Measurements from ENCODE around the gene CHAF1A.

Gene CHAF1A

DNA sequence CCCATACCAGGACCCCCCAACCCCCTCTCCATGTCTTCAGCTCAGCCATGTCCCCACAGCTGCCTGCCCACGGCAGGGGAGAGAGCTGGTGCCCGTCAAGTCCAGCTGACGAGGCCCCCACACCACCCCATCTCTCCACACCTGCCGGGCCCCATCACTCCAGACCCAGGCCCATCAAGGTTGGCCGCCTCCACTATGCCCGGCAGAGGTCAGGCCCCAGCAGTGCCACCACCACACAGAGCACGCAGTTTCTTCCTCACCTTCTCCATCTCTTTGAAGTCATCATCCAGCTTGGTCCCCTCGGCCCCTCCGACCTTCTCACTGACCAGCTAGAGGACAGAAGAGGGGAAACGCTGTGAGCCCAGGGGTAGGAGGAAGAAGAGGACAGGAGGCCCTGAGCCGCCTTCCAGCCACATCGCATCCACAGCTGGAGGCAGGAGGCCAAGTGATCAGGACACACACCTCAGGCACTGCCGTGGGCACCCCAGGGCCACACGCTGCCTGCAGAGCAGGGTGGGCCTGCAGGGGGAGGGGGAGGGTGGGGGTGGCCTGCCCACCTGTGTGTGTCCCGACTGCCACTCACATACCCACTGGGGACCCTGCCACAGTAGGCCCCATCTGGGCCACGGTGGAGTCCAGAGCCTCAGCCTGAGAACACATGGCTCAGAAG is 35.6 kb upstream of the CHAF1A start:
- no peak for DNase-seq

DNA sequence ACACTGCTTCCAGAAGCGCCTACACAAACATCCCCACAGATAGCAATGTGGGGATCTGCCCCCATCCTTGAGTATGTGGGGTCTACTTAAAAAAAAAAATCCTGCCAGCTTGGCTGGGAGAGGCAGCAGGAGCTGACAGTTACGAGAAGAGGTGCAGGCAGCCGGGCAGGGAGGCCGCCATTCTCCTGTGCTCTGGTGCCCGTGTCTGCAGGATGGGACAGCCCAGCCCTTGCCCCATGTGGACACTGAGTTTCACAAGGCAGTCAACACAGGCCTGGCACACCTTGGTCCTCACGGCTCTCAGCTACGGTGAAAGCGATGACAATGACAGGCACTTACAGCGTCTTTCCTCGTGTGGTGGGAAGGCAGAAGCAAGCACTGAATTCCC is 35.1 kb upstream of the CHAF1A start:
- no peak for DNase-seq

DNA sequence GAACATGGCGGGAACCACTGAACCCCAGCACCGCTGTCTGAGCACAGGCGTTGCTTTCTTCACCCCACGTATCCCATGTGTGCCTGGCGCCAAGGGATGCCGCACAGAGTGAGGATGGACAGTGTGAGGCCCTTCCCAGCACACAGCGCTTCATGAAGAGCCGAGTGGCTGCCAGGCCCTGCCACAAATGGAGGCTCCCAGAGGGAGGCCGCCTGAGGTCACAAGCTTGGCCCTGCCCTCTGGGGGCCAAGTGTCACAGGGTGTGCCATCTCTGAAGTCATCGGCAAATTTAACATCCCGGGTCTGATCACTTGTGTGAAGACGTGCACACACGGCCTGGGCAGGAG is 34.7 kb upstream of the CHAF1A start:
- no peak for DNase-seq

DNA sequence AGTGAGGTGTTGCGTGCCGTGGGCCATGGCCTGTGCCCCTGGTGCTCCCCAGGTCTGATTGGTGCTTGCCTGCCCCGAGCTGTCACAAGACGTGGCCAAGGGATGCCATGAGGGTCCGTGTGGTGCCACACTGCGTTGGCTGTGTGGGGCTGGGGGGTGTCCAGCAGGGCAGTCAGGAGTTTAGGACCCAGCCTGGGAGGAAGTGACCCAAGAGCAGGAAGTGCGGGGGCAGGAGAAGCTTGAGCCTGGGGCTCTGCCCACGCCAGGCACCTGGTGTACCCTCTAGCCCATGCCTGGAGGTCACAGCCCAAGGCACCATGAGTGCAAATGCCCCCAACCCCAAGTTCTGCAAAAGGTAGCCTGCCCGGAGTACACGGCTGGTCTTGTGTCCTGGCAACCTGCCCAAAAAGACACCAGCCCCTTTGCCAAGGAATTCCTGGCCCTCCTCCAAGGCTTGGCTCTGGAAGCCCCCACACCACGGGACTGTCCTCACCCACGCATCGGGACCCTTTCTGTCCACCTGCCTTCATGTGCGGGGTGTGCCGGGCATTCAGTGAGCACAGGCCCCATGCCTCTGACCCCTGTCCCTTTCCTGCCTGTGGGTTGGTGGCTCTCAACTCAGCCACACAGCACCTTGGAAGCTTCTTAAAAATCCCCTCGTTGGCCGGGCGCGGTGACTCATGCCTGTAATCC is 34.2 kb upstream of the CHAF1A start:
- peak; percentile 22 for DNase-seq

DNA sequence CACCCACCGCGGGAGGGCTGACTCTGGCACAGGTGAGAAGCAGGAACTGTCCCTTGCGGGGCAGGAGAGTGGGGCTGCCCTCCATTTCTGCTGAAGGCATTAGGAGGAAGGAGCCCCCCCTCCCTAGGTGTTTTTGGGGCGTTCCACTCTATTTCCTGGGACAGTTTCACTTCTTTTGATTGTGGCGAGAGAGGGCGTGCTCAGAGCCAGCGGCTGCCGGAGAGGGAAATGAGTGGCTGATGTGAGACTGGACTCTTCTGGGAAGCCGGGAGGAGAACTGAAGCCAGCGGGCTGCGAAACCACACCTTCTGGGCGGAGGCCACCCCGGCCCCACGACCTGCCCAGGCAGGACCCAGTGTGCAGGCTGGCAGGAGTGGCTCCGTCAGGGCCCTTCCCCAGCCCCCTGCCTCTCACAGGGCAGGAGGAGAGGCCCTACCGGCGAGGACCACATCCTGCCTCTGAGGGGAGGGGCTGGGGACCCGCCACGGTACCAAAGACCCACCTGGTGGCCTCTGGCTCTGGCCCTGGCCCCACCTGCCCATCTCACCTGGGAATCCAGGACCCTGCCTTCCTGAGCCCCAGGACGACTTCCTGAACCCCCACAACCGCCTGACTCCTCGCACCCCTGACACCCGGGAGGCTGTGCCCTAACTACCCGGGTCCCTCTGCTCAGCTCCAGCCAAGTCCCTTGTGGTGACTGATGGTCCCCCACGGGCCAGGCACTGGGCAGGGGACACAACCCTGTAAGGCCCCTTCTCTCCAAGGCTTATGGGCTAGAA is 33.1 kb upstream of the CHAF1A start:
- DNase-seq: peak; percentile 24

DNA sequence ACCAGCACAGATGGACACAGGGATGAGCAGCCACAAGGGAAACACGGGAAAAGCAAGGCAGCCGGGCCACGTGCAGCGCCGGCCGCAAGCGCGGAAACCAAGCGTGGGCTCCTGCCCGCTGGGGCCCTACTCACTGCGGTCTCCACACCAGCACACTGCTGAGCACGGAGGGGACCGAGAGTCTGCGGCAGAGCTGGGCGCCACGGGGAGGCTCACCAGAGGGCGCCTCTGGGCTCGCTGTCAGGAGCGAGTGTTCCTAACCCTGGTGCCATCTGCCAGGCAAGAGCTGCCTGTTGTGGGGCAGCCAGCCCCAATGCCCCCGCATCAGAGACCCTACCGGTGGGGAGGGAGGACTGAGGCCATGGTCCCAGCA is 32.6 kb upstream of the CHAF1A start:
- no peak for DNase-seq

DNA sequence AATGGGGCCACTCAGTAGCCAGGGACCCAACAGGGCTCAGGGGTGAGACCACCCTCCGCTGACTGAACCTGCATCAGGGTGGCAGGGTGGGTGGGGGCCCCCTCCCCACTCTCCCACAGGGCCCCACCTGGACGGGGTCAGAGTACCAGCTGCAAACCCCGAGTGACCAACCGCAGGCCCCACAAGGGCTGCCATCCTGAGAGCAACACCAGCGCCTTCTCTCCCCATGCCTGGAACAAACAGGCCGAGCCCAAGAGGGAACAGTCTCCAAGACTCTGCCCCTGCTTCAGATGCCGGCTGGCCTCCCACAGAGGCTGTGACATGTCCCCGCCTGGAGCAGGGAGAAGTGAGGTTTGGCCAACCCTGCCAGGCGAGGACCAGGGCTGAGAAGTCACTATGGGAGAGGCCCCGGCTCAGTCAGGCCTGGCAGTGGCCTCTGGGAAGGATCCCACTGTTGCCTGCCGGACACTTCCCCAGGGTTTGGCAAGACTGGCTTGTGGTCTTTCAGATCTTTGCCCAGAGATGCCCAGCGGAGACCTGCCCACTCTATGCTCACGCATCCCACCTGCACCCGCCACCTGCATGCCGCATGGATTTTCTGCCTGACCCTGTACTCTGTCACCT is 31.9 kb upstream of the CHAF1A start:
- no peak for DNase-seq

DNA sequence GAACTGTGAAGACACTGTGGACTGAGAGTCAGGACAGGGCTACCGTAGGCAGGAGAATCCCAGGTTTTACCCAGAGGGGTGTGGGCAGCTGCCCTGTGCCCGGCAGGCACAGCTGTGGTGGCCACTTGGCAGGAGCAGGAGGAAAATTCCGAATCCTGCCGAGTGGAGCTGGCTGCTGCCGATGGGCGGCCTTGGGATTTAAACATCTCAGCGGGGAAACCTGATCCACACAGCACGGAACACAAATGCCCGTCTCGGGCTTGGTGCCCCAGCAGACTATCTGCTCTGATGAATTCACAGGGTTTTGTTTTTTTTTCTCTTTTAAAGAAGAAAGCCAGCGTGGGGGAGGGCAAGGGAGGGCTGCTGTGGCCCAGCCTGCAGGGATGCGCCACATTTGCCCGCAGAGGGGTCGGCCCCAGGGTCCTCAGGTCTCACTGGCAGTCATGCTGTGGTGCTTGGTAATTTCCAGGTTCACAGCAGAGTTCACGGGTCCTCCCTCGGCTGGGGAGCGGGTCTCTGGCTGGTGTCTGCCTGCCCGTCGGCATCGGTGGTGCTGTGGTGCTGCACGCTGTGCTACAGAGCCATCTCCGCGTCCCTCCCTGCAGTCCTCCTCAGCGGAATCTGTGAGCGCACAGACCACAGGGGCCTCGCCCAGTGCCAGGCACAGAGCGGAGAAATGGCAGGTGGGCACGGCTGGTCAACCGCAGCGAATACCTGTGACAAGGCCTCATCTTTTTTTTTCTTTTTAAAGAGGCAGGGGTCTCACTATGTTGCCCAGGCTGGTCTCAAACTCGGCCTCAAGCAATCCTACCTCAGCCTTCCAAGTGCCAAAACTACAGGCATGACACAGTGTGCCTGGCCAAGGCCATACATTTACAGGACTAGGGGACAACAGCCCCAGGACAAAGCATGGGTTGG is 30.9 kb upstream of the CHAF1A start:
- DNase-seq: no peak

DNA sequence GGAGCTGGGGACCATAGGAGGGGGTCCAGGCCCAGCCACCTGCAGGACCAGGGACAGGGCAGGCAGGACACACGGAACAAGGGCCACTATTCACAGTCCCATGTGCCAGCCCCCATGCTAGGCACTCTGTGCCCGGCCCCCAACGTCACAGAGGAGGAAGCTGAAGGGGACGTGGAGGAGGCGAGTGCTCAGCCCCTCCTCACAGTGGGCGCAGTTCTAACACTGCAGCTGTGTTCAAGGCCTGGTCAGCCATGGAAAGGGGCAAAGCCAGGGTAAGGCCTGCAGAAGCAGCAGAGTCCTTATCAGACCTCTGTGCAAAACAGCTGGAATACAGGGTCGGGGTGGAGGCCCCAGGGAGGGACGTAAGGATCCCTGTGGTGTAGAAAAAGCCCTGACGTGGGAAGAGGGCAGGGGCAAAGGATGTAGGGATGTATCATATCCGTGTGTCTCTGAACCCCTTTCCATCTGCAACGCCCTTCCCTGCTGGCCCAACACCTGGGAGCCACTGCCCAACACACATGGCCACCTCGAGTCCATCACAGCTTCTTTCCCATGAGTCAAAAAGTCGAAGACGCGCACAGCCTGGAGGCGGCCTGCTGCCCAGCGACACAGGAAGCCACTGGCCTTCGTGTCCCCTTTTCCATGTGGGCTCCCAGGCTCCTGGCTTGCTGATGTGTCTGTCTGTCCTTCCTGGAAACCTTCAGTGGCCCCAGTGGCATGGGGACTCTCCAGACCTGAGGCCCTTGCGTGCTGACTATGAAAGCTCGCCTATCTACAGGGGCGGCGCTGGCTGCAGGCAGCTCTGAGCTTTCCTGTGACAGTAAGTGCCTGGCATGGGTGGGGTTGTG is 30.1 kb upstream of the CHAF1A start:
- no peak for DNase-seq

DNA sequence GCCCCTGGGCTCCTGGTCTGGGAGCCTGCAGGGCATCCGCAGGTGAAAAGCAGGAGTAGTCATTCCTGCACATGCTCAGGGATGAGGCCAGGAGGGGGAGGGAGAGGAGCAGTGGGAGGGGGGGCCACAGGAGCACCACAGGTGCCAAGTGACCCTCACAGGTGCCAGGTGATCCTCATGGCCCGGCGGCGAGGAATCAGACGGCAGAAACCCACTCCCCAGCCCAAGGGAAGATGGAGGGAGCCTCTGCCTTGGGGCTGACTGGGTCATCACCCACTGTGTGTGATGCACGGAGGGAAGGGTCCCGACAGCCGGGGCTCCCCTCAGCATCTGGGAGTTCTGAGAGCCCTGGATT is 29.4 kb upstream of the CHAF1A start:
- no peak for DNase-seq

DNA sequence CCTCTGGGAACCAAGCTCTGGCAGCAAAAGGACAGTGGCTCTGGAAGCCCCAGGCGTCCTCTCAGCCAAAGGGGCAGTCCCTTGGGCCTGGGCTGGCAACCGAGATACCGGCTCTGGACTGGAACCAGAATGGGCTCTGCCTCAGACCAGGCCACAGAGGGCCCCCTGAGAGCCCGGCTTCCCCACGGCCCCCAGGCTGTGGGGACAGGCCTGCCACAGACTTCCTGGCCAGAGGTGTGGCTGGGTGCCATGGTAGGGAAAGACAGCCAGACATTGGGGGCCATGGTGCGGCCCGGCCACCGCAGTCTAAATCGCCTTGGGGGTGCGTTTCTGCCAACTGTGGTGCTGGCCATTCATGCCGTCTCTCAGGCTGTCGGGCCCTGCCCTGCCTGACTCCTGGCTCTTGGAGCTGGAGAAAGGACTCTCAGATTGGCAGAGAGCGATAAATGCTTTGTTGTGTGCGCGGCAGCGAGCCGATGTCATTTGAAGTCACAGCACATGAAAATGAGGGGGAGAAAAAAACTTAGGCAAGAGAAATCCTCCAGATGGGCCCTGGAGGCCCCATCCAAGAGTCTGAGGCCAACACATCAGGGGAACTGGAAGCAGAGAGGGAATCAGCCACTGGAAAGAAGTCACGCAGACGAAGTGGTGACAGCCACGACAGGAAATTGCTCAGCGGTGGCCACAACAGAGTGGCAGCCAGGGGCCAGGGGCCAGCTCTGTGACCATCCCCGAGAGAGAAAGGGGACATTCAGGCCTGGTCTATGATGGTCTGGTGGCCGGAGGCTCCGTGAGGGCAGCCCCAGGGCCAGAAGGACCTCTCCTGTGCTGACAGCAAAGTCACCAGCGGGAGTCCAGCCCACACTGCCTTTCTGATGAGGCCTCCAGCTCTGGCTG is 28.6 kb upstream of the CHAF1A start:
- DNase-seq: no peak

DNA sequence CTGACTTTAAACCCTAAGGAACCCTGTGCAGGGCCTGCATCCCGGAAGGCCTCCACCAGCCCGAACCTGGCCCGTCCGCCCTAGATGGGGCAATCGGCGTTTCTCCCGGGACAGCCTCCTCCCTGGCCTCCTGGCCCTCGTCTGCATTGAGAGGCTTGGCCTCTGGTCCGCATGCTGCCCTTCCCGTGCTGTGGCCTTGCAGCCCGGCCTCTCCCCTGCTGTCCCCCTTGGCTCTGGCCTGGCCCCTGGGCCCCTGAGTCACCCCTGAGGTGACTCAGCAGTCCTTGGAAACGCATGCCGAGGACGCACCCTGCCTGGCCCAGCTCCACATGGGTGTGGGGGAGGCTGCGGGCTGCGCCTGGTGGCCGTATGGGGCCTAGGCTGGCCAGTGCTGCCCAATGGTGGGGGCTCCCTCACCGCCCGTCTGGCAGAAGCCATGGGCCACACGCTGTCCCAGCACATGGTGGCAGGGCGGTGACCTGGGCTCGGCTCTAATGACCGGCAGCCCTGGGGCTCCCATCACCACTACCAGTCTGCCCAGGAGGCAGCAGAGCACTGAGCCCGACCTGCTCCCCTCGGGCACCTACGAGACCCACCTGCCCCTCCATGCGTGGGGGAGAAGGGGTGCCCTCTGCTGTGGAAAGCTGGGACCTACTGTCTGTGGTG is 27.8 kb upstream of the CHAF1A start:
- no peak for DNase-seq

DNA sequence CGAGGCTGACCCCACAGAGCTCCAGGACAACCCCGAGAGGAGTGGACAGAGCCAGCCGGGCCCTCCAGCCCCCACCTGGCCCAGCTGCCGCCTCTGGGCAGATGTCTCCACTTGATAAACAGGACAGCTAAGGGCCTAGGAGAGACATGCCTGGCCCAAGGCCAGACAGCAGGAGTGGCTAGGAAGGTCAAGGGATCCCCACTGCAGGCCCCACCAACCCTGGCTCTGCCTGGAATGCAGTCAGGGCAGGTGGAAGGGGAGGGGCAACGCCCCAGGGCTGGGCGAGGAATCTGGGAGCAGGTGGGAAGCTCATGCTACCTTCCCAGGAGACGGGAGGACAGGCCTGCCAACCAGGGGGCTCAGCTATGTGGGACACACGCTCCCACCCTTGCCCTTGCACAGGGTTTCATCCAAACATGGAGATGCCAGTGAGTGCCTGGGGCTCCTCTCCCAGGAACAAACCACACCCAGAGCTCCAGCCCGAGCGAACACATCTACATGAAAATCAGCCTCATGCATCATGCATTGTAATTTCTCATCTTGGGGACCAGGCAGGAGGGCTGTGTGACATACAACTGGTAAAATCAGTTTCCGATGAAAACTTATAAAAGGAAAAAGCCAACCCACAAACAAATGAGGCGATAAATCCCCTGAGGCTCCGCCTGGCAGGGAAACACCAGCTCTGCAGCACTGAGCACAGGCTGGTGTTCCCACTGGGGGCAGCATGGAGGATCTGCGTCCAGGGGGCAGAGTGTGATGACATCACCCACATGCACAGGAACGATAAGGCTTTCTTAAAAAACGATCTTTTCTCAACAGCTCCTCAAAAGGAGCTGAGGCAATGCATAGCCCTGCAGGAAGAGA is 27.0 kb upstream of the CHAF1A start:
- DNase-seq: no peak

DNA sequence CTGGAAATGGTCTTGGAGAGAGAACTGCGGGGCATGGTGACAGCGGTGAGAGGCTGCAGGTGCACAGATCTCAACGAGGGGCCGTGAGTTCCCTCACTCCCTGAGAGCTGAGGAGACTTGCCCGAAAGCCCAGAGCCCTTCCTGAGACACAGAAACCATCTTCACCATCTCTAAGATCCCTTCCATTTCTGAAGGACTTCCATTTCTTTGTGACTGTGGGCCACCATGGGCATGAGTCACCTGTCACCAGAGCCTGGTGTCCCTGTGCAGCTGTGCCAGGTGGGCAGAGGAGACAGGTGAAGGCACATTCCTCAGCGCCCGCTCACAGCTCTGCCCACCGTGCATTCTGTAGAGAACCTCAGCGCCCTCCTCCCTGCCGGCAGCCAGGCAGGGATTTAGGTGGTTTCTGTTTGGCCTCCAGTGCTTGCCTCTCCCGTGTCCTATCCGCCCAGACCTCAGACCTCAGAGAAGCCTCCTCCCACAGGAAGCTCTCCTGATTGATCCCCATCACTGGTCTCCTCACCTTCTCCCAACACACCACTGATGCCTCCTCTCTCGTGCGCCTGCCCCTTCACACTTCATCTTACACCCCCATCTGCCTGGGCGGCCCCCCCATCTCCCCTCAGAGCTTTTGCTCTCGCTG is 26.3 kb upstream of the CHAF1A start:
- DNase-seq: no peak

DNA sequence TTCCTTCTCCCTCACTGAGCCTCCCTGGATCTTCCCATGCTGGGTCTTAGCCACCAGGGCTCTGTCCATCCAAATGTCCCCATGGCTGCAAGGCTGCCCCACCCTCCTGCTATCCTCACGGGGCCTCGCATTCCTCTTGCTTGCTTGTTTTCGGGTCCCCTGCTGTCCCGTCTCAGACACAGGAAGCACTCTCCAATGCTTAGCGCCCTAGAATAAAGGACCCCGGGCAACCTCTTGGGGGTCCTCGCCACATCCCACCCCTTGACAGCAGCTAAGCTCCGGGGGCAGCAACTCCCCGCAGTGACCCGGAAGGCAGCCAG is 25.8 kb upstream of the CHAF1A start:
- DNase-seq: no peak

DNA sequence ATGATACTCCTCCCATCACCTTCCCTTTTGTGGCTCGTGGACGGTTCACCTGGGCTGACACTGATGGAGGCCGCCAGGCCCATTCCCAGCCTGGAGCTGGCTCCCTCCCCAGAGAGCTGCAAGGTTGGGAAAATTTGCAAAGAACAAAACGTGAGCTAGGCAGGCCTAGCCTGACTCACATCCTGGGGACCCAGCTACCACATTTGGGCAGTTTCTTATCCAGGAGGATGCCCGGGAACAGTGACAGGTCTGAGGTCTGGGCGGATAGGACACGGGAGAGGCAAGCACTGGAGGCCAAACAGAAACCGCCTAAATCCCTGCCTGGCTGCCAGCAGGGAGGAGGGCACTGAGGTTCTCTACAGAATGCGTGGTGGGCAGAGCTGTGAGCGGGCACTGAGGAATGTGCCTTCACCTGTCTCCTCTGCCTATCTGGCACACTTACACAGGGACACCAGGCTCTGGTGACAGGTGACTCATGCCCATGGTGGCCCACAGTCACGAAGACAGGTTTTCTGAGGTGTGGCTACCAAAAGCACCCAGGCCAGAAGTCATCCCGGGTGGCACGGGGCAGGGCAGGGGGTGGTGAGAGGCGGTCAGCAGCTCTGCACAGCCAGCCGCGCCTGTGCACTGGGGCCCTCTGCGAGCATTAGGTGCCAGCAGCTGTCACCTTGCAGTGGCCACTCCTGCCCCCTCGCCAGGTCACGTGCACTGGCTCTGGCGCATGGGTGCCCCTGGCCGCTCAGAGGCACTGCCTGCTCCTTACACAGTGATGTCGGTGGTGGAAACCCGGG is 25.3 kb upstream of the CHAF1A start:
- no peak for DNase-seq

DNA sequence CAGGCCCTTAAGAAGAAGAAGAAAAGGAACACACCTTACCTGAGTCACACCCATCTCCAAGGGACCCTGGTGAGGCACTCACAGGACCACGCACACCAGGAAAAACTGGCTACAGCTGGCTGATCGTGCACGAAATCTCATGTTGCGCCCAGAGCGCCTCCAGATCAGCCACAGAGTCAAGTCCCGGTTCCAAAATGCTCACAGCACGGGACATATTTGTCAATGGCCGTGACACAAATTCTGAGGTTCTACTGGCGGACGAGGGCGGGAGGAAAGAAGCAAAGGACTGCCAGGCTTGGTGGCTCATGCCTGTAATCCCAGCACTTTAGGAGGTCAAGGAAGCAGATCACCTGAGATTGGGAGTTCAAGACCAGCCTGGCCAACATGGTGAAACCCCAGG is 23.6 kb upstream of the CHAF1A start:
- DNase-seq: no peak
